PC-9 (cell line): ENCODE data around the gene TMEM161A.

ENCODE experiments used
- CTCF ChIP-seq: fragments of 200-600 bp; sonication (generic); conservative IDR thresholded peaks from 2 replicates; pipeline ENCODE4 v1.6.1; 2017; ENCODE audit warnings: mixed run types, antibody characterized with exemption, mild to moderate bottlenecking, moderate library complexity
- EZH2 ChIP-seq: fragments of 200-600 bp; sonication (generic); IDR thresholded peaks from 2 replicates; pipeline ENCODE4 v1.8.0; 2017; ENCODE audit warnings: antibody characterized with exemption, low read depth

GRCh38 chr19:19119325-19120237, 18.7 kb downstream of the TMEM161A start:
- TF ChIP-seq EZH2, result no peak
- TF ChIP-seq CTCF, result no peak
